ENCODE data around the gene MACROH2A2. TPM values are rescaled to one million over a fixed set of nuclear protein-coding genes. Genes with fewer than 3 reads are reported as not detected.
"Not testable (repeated sequence)": the region's sequence is repeated elsewhere in the genome, so short reads cannot be mapped to it uniquely, and the experiment has no call there.

Gene MACROH2A2
- total RNA-seq (2014; rRNA removed; shearing (Covaris generic); ENCODE audit: low replicate concordance): 29.0 and 29.4 TPM in 2 replicates

DNA sequence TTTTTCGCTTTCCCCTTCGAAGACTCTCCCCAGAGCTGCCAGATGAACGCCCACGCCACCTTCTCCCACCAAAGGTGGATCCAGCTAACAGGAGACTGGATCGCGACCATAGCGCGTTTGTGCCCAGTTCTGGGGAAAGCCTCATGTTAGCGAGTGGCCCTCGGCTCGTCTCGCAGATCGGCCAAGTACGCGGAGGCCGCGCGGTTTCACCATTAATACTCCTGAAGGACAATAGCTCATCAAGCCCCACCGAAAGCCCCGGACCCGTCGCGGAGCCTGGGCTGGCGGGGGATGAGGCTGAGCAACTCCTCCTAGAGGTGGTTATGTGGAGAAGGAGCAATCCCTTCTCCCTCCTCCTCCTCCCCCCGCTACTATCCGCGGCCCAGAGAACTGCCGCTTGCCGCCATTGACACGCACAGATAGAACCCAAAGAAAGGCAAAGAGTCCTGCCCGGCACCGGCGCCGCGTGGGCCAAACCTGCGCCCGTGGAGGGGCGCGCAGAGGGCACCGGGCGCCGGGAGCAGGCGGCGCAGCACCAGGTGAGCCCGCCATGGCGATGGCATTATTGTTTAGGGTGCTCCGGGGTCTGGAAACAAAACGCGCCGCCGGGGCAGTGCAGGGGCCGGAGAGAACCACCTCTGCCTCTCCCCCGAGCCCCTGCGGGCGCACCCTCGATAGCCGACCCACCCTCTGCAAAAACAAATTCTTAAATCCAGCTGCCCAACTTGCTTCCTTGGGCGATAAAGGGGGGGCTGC is at the start of gene MACROH2A2:
Gene MACROH2A2, plus strand, starts transcription at position 385 of the 756 bp plus-strand sequence. CDS start 22,813 bp downstream, outside the sequence.
- peak; percentile 79 for DNase-seq (ENCODE audit: low read depth)
- in situ Hi-C loops (cut with HindIII; ENCODE audit: low pct_unique_long_range_greater_than_20kb, low sequenced_read_pairs): no loop called here

GRCh38 chr10:70007116-70007820 is 45.4 kb upstream of the MACROH2A2 start:
- in situ Hi-C loops (cut with HindIII; ENCODE audit: low pct_unique_long_range_greater_than_20kb, low sequenced_read_pairs): no loop called here

GRCh38 chr10:70031215-70031614 is 21.4 kb upstream of the MACROH2A2 start:
- in situ Hi-C loops (cut with HindIII; ENCODE audit: low pct_unique_long_range_greater_than_20kb, low sequenced_read_pairs): no loop called here
- DNase-seq (ENCODE audit: low read depth): no peak

More at GRCh38 chr10:70007116-70007820, 45.4 kb upstream of the MACROH2A2 start:
- no peak for DNase-seq (ENCODE audit: low read depth)

- DNase-seq (ENCODE audit: low read depth): no peak
- in situ Hi-C loops (cut with HindIII; ENCODE audit: low pct_unique_long_range_greater_than_20kb, low sequenced_read_pairs): no loop called here
These were observed 19.9 kb upstream of the MACROH2A2 start for GRCh38 chr10:70032667-70033289.

DNA sequence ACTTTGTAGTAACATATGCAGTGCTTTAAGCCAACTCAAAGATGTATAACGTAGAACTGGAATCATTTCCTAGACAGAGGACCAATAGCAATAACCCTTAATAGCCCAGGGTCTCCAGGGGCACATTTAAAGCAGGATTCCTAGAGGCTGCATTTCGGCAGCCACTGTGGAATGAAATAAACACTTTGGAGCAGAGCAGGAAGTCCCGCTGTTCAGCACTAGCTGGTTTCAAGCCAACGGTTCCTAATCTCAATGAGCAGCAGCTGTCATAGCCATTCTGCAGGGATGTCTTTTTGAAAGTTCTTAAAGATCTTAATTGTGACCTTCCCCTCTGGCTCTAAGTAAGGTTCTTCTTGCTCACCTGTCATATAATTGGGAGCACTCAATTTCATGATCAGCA is 18.4 kb upstream of the MACROH2A2 start:
- in situ Hi-C loops (cut with HindIII; ENCODE audit: low pct_unique_long_range_greater_than_20kb, low sequenced_read_pairs): no loop called here
- no peak for DNase-seq (ENCODE audit: low read depth)

DNA sequence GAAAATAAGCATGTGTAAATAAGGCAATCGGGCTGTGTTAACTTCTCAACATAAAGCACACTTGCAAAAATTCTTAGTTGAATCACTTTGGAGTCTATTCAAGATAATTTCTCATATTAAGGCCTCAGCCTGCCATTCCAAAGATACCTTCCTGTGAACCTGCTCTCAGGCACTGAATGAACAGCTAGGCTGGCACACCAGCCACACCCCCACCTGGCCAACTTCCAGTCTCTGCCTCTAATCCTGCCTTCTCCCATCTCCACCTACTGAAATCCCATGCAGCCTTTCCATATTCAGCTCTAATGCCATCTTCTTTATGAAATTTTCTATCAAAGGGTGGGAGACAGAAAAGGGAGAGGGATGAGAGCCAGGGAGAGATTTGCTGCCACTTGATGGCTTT is 17.1 kb upstream of the MACROH2A2 start:
- no peak for DNase-seq (ENCODE audit: low read depth)
- in situ Hi-C loops (cut with HindIII; ENCODE audit: low pct_unique_long_range_greater_than_20kb, low sequenced_read_pairs): no loop called here

- in situ Hi-C loops (cut with HindIII; ENCODE audit: low pct_unique_long_range_greater_than_20kb, low sequenced_read_pairs): no loop called here
- DNase-seq (ENCODE audit: low read depth): no peak
These were observed 13.7 kb upstream of the MACROH2A2 start for GRCh38 chr10:70038923-70039322.

- no peak for DNase-seq (ENCODE audit: low read depth)
- in situ Hi-C loops (cut with HindIII; ENCODE audit: low pct_unique_long_range_greater_than_20kb, low sequenced_read_pairs): no loop called here
These were observed 11.6 kb upstream of the MACROH2A2 start for GRCh38 chr10:70041016-70041415.

DNA sequence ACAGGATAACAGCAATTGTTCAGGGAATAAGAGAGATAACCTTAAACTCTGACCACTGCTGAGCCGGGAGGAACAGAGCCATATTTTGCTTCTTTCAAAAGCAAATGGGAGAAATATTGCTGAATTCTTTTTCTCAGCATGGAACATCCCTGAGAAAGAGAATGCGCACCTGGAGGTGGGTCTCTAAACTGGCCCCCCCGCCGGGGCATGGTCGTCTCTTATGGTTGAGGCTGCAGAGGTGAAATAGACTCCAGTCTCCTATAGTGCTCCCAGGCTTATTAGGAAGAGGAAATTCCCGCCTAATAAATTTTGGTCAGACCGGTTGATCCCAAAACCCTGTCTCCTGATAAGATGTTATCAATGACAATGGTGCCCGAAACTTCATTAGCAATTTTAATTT is 10.9 kb upstream of the MACROH2A2 start:
- in situ Hi-C loops (cut with HindIII; ENCODE audit: low pct_unique_long_range_greater_than_20kb, low sequenced_read_pairs); DNase-seq (ENCODE audit: low read depth): not testable (repeated sequence)

- in situ Hi-C loops (cut with HindIII; ENCODE audit: low pct_unique_long_range_greater_than_20kb, low sequenced_read_pairs); DNase-seq (ENCODE audit: low read depth): not testable (repeated sequence)
These were observed 5.6 kb upstream of the MACROH2A2 start for GRCh38 chr10:70047066-70047465.

- in situ Hi-C loops (cut with HindIII; ENCODE audit: low pct_unique_long_range_greater_than_20kb, low sequenced_read_pairs): no loop called here
- DNase-seq (ENCODE audit: low read depth): no peak
These were observed 4.5 kb upstream of the MACROH2A2 start for GRCh38 chr10:70048030-70048723.

GRCh38 chr10:70051848-70052247 is 798 bp upstream of the MACROH2A2 start:
- in situ Hi-C loops (cut with HindIII; ENCODE audit: low pct_unique_long_range_greater_than_20kb, low sequenced_read_pairs): no loop called here
- DNase-seq (ENCODE audit: low read depth): no peak

GRCh38 chr10:70053218-70053840 is 683 bp downstream of the MACROH2A2 start:
- in situ Hi-C loops (cut with HindIII; ENCODE audit: low pct_unique_long_range_greater_than_20kb, low sequenced_read_pairs): no loop called here
- DNase-seq (ENCODE audit: low read depth): peak; percentile 3

- DNase-seq (ENCODE audit: low read depth): peak; percentile 11
- in situ Hi-C loops (cut with HindIII; ENCODE audit: low pct_unique_long_range_greater_than_20kb, low sequenced_read_pairs): no loop called here
These were observed 1.2 kb downstream of the MACROH2A2 start for GRCh38 chr10:70053841-70054288.

DNA sequence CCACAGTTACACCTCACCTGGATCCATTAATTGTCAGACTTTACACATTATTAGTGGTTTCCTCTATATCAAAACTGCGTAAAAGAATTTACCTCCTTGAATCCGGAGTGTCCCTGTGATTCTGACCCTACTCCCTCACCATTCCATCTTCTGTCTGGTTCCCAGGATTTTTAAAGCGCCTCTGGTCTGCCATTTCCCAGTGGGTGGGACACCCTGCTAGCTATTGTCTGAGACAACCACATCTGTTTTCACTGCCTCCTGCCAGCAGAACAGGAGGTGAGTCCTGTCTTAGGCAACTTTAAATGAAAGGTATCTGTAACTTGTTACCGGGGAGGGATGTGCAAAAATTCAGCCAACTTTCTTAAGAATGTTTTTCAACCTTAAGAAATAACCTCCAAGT is 2.3 kb downstream of the MACROH2A2 start:
- in situ Hi-C loops (cut with HindIII; ENCODE audit: low pct_unique_long_range_greater_than_20kb, low sequenced_read_pairs): no loop called here
- DNase-seq (ENCODE audit: low read depth): no peak

DNA sequence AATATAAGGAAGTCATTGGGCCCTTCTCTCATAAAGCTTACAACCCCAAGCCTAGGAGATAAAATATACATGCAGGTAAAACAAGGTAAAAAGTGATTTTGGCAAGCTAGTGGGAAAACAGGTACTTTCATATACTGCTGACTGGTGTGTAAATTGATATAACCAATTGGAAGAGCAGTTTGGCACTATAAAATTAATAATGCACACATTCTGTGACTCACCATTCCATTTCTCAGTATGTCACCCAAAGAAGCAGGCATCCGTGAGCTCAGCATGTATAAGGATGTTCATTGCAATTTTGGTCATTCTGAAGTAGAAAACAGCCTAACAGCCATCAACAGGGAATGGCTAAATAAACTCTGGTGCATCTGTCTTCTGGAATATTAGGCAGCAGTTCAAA is 2.9 kb downstream of the MACROH2A2 start:
- in situ Hi-C loops (cut with HindIII; ENCODE audit: low pct_unique_long_range_greater_than_20kb, low sequenced_read_pairs): no loop called here
- no peak for DNase-seq (ENCODE audit: low read depth)

DNA sequence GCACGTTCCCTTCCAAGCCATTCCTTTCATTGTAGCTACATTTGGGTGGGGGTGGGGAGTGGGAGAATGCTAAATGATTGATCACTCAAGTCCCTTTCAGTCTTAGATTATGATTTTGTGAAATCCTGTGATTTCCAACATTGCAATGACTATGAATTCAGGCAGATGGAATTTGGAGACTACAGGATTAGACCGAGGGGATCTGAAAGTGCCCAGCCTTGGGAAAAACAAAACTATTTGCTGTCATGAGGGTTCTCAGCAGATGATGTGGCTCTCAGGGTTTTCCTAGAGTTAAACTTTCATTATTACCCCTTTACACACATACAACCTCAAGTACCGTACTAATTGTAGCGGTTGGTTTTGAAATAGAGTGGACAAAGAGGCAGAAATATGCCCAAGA is 4.7 kb downstream of the MACROH2A2 start:
- in situ Hi-C loops (cut with HindIII; ENCODE audit: low pct_unique_long_range_greater_than_20kb, low sequenced_read_pairs): no loop called here

GRCh38 chr10:70060389-70060788 is 7.7 kb downstream of the MACROH2A2 start:
- DNase-seq (ENCODE audit: low read depth): no peak
- in situ Hi-C loops (cut with HindIII; ENCODE audit: low pct_unique_long_range_greater_than_20kb, low sequenced_read_pairs): no loop called here

More for the DNA sequence above, 4.7 kb downstream of the MACROH2A2 start:
- no peak for DNase-seq (ENCODE audit: low read depth)
